Measurements from ENCODE around the gene RC3H1.

- TF ChIP-seq EZH2 (IDR thresholded peaks at IDR 0.05) (no peak), POLR2AphosphoS5 (IDR thresholded peaks at IDR 0.05; ENCODE audit: borderline replicate concordance, low read depth, low read length) (no peak), FOXP2 (optimal IDR thresholded peaks at IDR 0.05; ENCODE audit: control extremely low read depth, extremely low read length, insufficient read depth) (no peak)
Measured at GRCh38 chr1:174044418-174045222, 22.5 kb upstream of the RC3H1 start.
